Calu3 (cell line): Measurements from ENCODE around the gene ABTB2. TPM values are rescaled to one million over a fixed set of nuclear protein-coding genes. Genes with fewer than 3 reads are reported as not detected.
"Not testable (repeated sequence)": the region's sequence is repeated elsewhere in the genome, so short reads cannot be mapped to it uniquely, and the experiment has no call there.

Source experiments
- BruUV-seq: library from RNA; stranded (reverse); fragments of 400-500 nt; replicated peaks from 2 replicates; lab custom pipeline; 2021; lab: Mats Ljungman, UMichigan
- CTCF ChIA-PET: fragments of 300-600 bp; sonication (Branson Sonifier 250); formaldehyde crosslinking; loops from one replicate; lab custom pipeline; 2022; ENCODE audit warnings: antibody characterized with exemption; lab: Charles Lee
- DNase-seq: peaks from one replicate; pipeline ENCODE4 v3.0.0; 2022
- H3K27ac Mint-ChIP-seq: one replicate; pipeline ENCODE4 v1.8.0; 2022; ENCODE audit warnings: mixed read lengths; ENCODE audit not compliant: unreplicated experiment
- H3K27me3 Mint-ChIP-seq: one replicate; pipeline ENCODE4 v1.8.0; 2022; ENCODE audit warnings: mixed read lengths; ENCODE audit not compliant: unreplicated experiment
- H3K36me3 Mint-ChIP-seq: one replicate; pipeline ENCODE4 v1.8.0; 2022; ENCODE audit warnings: mild to moderate bottlenecking, moderate library complexity, mixed read lengths; ENCODE audit not compliant: insufficient read depth, unreplicated experiment
- H3K4me1 Mint-ChIP-seq: one replicate; pipeline ENCODE4 v1.8.0; 2022; ENCODE audit warnings: mild to moderate bottlenecking, low read depth, mixed read lengths; ENCODE audit not compliant: unreplicated experiment
- H3K4me3 Mint-ChIP-seq: one replicate; pipeline ENCODE4 v1.8.0; 2022; ENCODE audit warnings: mild to moderate bottlenecking, low read depth, moderate library complexity, mixed read lengths; ENCODE audit not compliant: unreplicated experiment
- H3K9me3 Mint-ChIP-seq: one replicate; pipeline ENCODE4 v1.8.0; 2022; ENCODE audit warnings: low read depth, mixed read lengths; ENCODE audit not compliant: unreplicated experiment
- CTCF ChIP-seq: fragments of 200-600 bp; IDR thresholded peaks from one replicate; pipeline ENCODE4 v1.8.0; 2022; ENCODE audit warnings: antibody characterized with exemption; ENCODE audit not compliant: unreplicated experiment
- intact Hi-C: fragments of 100-400 bp; cut with micrococcal nuclease; formaldehyde crosslinking; loops from one replicate; pipeline ENCODE4 v1.10.0; 2022; ENCODE audit not compliant: unreplicated experiment
- total RNA-seq: library from RNA; stranded (reverse); gene quantifications from 2 replicates; pipeline ENCODE4 v1.2.3, GENCODE V29; 2022

ABTB2 gene
- total RNA-seq, 1 experiment from 2014 or later: 24.8 TPM

- Mint-ChIP-seq H3K4me1 (peaks cover 40% of the 10 kb centered on the region), H3K9me3 (no peaks in the 10 kb centered on the region)
- CTCF ChIA-PET: interaction anchor here (0.7 to 1.0 kb wide), 2 partner anchors 9 to 23 kb away, joined by 3 to 5 read pairs; no protein-coding TSS in a partner anchor
Observed at GRCh38 chr11:34219279-34219678, 138.5 kb downstream of the ABTB2 start.

GRCh38 chr11:34218756-34219155 lies 139.1 kb downstream of the ABTB2 start:
- BruUV-seq, H3K36me3 Mint-ChIP-seq, DNase-seq, H3K27me3 Mint-ChIP-seq, intact Hi-C loops, H3K4me3 Mint-ChIP-seq, H3K9me3 Mint-ChIP-seq, H3K27ac Mint-ChIP-seq: not testable (repeated sequence)
- H3K4me1 Mint-ChIP-seq: peaks cover 43% of the 10 kb centered on the region
- CTCF ChIA-PET: interaction anchor here (0.7 kb wide), 1 partner anchor 8 kb away, joined by 5 read pairs; no protein-coding TSS in a partner anchor

More at GRCh38 chr11:34219279-34219678, 138.5 kb downstream of the ABTB2 start:
- TF ChIP-seq CTCF: no peak
- no peak for DNase-seq
- no peaks in the 10 kb centered on the region for H3K36me3 Mint-ChIP-seq
- no peak overlapping the region for H3K27ac Mint-ChIP-seq
- H3K4me3 Mint-ChIP-seq: no peak overlapping the region
- intact Hi-C loops: no loop called here
- no peaks in the 10 kb centered on the region for H3K27me3 Mint-ChIP-seq
- BruUV-seq: no TSS peak

GRCh38 chr11:34218067-34218466 lies 139.7 kb downstream of the ABTB2 start:
- no peak overlapping the region for H3K27ac Mint-ChIP-seq
- no peak for DNase-seq
- peaks cover 39% of the 10 kb centered on the region for H3K4me1 Mint-ChIP-seq
- intact Hi-C loops: no loop called here
- H3K27me3 Mint-ChIP-seq: no peaks in the 10 kb centered on the region
- H3K9me3 Mint-ChIP-seq: no peaks in the 10 kb centered on the region
- no peak for TF ChIP-seq CTCF
- CTCF ChIA-PET: no interaction called here
- BruUV-seq: no TSS peak
- no peaks in the 10 kb centered on the region for H3K36me3 Mint-ChIP-seq
- H3K4me3 Mint-ChIP-seq: no peak overlapping the region

GRCh38 chr11:34216706-34217105 lies 141.1 kb downstream of the ABTB2 start:
- no TSS peak for BruUV-seq
- intact Hi-C loops: no loop called here
- H3K36me3 Mint-ChIP-seq: no peaks in the 10 kb centered on the region
- no peak for DNase-seq
- H3K4me1 Mint-ChIP-seq: peaks cover 38% of the 10 kb centered on the region
- no peaks in the 10 kb centered on the region for H3K27me3 Mint-ChIP-seq
- H3K27ac Mint-ChIP-seq: no peak overlapping the region
- CTCF ChIA-PET: no interaction called here
- no peak overlapping the region for H3K4me3 Mint-ChIP-seq
- TF ChIP-seq CTCF: no peak
- no peaks in the 10 kb centered on the region for H3K9me3 Mint-ChIP-seq

GRCh38 chr11:34215806-34216453 lies 141.9 kb downstream of the ABTB2 start:
- Mint-ChIP-seq H3K4me1 (peaks cover 38% of the 10 kb centered on the region), H3K9me3 (no peaks in the 10 kb centered on the region), H3K4me3 (no peak overlapping the region), H3K27ac (no peak overlapping the region), H3K36me3 (no peaks in the 10 kb centered on the region), H3K27me3 (no peaks in the 10 kb centered on the region)
- no TSS peak for BruUV-seq
- no peak for DNase-seq
- CTCF ChIA-PET: interaction anchor here (0.6 kb wide), 1 partner anchor 13 kb away, joined by 3 read pairs; no protein-coding TSS in a partner anchor
- no peak for TF ChIP-seq CTCF
- intact Hi-C loops: no loop called here
